GM23338 (cell line): Measurements from ENCODE around the gene PIGS. TPM values are rescaled to one million over a fixed set of nuclear protein-coding genes. Genes with fewer than 3 reads are reported as not detected.

Experiments used
- ATAC-seq: fragments of 200-7000 bp; cut with Tn5 transposase; 3 replicates; pipeline ENCODE4 v1.9.1; 2020
- DNase-seq: peaks from one replicate; pipeline ENCODE4 v3.0.0-alpha.2; 2015; ENCODE audit warnings: low spot score
- H2AFZ ChIP-seq: fragments of 200-600 bp; sonication (generic); 2 replicates; pipeline ENCODE4 v1.8.0; 2016; ENCODE audit warnings: antibody characterized with exemption, mild to moderate bottlenecking, moderate library complexity
- H3F3A ChIP-seq: fragments of 200-600 bp; sonication (generic); replicated peaks from 2 replicates; pipeline ENCODE4 v1.8.0; 2017; ENCODE audit warnings: antibody characterized with exemption, mixed run types, low read depth
- H3K27ac ChIP-seq: fragments of 200-600 bp; sonication (generic); 2 replicates; pipeline ENCODE4 v1.6.1; 2016; ENCODE audit warnings: low read depth
- H3K27me3 ChIP-seq: fragments of 200-600 bp; sonication (generic); 2 replicates; pipeline ENCODE4 v1.8.0; 2016; ENCODE audit warnings: mild to moderate bottlenecking, mixed run types, moderate library complexity; ENCODE audit not compliant: insufficient read depth
- H3K36me3 ChIP-seq: fragments of 200-600 bp; sonication (generic); 2 replicates; pipeline ENCODE4 v1.8.0; 2016; ENCODE audit warnings: mild to moderate bottlenecking; ENCODE audit not compliant: insufficient read depth
- H3K4me1 ChIP-seq: fragments of 200-600 bp; sonication (generic); 2 replicates; pipeline ENCODE4 v1.8.0; 2016; ENCODE audit warnings: mild to moderate bottlenecking, moderate library complexity; ENCODE audit not compliant: insufficient read depth
- H3K4me2 ChIP-seq: fragments of 200-600 bp; sonication (generic); 2 replicates; pipeline ENCODE4 v1.7.1; 2017; ENCODE audit warnings: mixed run types
- H3K4me3 ChIP-seq: fragments of 200-600 bp; sonication (generic); 2 replicates; pipeline ENCODE4 v1.6.1; 2016; ENCODE audit warnings: mixed run types
- H3K79me2 ChIP-seq: fragments of 200-600 bp; sonication (generic); replicated peaks from 2 replicates; pipeline ENCODE4 v1.8.0; 2017; ENCODE audit warnings: mild to moderate bottlenecking; ENCODE audit not compliant: insufficient read depth
- H3K9me2 ChIP-seq: fragments of 200-600 bp; sonication (generic); 2 replicates; pipeline ENCODE4 v1.8.0; 2017; ENCODE audit not compliant: insufficient read depth
- H4K20me1 ChIP-seq: fragments of 200-600 bp; sonication (generic); replicated peaks from 2 replicates; pipeline ENCODE4 v1.8.0; 2017; ENCODE audit warnings: mild to moderate bottlenecking; ENCODE audit not compliant: insufficient read depth
- H3K27ac Mint-ChIP-seq: 2 replicates; pipeline ENCODE4 v1.8.0; 2020; ENCODE audit warnings: inconsistent platforms, mild to moderate bottlenecking, moderate library complexity, mixed read lengths
- H3K27me3 Mint-ChIP-seq: 3 replicates; pipeline ENCODE4 v1.8.0; 2022; ENCODE audit warnings: low read depth, mild to moderate bottlenecking, moderate library complexity, mixed read lengths, inconsistent platforms; ENCODE audit not compliant: insufficient read depth, poor library complexity
- H3K36me3 Mint-ChIP-seq: 3 replicates; pipeline ENCODE4 v1.8.0; 2021; ENCODE audit warnings: low read depth, mild to moderate bottlenecking, inconsistent platforms, moderate library complexity, mixed read lengths
- H3K4me1 Mint-ChIP-seq: 3 replicates; pipeline ENCODE4 v1.8.0; 2020; ENCODE audit warnings: mild to moderate bottlenecking, inconsistent platforms, mixed read lengths
- H3K4me3 Mint-ChIP-seq: 3 replicates; pipeline ENCODE4 v1.8.0; 2021; ENCODE audit warnings: moderate library complexity, mild to moderate bottlenecking, inconsistent platforms, mixed read lengths
- H3K9me3 Mint-ChIP-seq: 3 replicates; pipeline ENCODE4 v1.8.0; 2020; ENCODE audit warnings: moderate library complexity, mild to moderate bottlenecking, inconsistent platforms, mixed read lengths
- EZH2 ChIP-seq: fragments of 200-600 bp; sonication (generic); IDR thresholded peaks from one replicate; pipeline ENCODE4 v1.8.0; 2017; ENCODE audit warnings: antibody characterized with exemption, mild to moderate bottlenecking, low read depth; ENCODE audit not compliant: unreplicated experiment
- EZH2phosphoT487 ChIP-seq: fragments of 200-600 bp; sonication (generic); IDR thresholded peaks from one replicate; pipeline ENCODE4 v1.8.1; 2018; ENCODE audit warnings: antibody characterized with exemption; ENCODE audit not compliant: unreplicated experiment
- JUNB ChIP-seq: IDR thresholded peaks from one replicate; pipeline ENCODE4 v1.6.1; 2016; ENCODE audit warnings: antibody characterized with exemption; ENCODE audit not compliant: unreplicated experiment
- STAT1 ChIP-seq: IDR thresholded peaks from one replicate; pipeline ENCODE4 v1.6.1; 2016; ENCODE audit warnings: antibody characterized with exemption; ENCODE audit not compliant: unreplicated experiment
- polyA plus RNA-seq: library from polyadenylated mRNA; unstranded; fragments of >200 nt; fragmentation: Nextera tagmentation; extraction: Ambion mirVana; gene quantifications from 2 replicates; pipeline ENCODE4 v1.2.1, GENCODE V29; 2016
- total RNA-seq: library from RNA; depleted of rRNA; stranded (reverse); fragments of >200 nt; shearing (Covaris generic); gene quantifications from 2 replicates; pipeline ENCODE4 v1.2.3, GENCODE V29; 2014
- TF ChIP-seq, protein P1 (sequence below): fragments of 250-450 bp; sonication (Bioruptor Pico); IDR thresholded peaks from 2 replicates; pipeline ENCODE4 v1.5.0; 2020; ENCODE audit warnings: mild to moderate bottlenecking, moderate library complexity
- TF ChIP-seq, protein P2 (sequence below): IDR thresholded peaks from 2 replicates; pipeline ENCODE4 v1.6.1; 2016; ENCODE audit warnings: antibody characterized with exemption

Gene PIGS
- total and polyA plus RNA-seq, 2 experiments from 2014 or later = 16.4 to 53.2 TPM

DNA sequence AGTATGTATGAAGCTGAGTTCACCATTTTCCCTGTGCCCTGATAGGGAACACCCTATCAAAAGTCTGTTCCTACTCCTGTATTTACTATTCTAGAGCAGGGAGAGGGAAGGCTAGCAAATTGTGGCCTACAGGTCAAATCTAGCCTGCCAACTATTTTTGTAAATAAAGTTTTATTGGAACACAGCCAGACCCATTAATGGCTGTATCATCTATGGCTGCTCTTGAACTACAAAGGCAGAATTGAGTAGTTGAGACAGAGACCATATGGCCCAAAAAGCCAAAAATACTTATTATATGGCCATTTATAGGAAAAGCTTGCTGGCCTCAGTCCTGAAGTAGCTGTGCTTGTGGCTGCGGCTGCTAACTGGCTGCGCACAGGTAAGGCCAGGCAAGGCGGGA lies 9.6 kb upstream of the PIGS start:
- TF ChIP-seq STAT1 (no peak), EZH2 (no peak), EZH2phosphoT487 (no peak), JUNB (no peak)
- TF ChIP-seq, protein P1, sequence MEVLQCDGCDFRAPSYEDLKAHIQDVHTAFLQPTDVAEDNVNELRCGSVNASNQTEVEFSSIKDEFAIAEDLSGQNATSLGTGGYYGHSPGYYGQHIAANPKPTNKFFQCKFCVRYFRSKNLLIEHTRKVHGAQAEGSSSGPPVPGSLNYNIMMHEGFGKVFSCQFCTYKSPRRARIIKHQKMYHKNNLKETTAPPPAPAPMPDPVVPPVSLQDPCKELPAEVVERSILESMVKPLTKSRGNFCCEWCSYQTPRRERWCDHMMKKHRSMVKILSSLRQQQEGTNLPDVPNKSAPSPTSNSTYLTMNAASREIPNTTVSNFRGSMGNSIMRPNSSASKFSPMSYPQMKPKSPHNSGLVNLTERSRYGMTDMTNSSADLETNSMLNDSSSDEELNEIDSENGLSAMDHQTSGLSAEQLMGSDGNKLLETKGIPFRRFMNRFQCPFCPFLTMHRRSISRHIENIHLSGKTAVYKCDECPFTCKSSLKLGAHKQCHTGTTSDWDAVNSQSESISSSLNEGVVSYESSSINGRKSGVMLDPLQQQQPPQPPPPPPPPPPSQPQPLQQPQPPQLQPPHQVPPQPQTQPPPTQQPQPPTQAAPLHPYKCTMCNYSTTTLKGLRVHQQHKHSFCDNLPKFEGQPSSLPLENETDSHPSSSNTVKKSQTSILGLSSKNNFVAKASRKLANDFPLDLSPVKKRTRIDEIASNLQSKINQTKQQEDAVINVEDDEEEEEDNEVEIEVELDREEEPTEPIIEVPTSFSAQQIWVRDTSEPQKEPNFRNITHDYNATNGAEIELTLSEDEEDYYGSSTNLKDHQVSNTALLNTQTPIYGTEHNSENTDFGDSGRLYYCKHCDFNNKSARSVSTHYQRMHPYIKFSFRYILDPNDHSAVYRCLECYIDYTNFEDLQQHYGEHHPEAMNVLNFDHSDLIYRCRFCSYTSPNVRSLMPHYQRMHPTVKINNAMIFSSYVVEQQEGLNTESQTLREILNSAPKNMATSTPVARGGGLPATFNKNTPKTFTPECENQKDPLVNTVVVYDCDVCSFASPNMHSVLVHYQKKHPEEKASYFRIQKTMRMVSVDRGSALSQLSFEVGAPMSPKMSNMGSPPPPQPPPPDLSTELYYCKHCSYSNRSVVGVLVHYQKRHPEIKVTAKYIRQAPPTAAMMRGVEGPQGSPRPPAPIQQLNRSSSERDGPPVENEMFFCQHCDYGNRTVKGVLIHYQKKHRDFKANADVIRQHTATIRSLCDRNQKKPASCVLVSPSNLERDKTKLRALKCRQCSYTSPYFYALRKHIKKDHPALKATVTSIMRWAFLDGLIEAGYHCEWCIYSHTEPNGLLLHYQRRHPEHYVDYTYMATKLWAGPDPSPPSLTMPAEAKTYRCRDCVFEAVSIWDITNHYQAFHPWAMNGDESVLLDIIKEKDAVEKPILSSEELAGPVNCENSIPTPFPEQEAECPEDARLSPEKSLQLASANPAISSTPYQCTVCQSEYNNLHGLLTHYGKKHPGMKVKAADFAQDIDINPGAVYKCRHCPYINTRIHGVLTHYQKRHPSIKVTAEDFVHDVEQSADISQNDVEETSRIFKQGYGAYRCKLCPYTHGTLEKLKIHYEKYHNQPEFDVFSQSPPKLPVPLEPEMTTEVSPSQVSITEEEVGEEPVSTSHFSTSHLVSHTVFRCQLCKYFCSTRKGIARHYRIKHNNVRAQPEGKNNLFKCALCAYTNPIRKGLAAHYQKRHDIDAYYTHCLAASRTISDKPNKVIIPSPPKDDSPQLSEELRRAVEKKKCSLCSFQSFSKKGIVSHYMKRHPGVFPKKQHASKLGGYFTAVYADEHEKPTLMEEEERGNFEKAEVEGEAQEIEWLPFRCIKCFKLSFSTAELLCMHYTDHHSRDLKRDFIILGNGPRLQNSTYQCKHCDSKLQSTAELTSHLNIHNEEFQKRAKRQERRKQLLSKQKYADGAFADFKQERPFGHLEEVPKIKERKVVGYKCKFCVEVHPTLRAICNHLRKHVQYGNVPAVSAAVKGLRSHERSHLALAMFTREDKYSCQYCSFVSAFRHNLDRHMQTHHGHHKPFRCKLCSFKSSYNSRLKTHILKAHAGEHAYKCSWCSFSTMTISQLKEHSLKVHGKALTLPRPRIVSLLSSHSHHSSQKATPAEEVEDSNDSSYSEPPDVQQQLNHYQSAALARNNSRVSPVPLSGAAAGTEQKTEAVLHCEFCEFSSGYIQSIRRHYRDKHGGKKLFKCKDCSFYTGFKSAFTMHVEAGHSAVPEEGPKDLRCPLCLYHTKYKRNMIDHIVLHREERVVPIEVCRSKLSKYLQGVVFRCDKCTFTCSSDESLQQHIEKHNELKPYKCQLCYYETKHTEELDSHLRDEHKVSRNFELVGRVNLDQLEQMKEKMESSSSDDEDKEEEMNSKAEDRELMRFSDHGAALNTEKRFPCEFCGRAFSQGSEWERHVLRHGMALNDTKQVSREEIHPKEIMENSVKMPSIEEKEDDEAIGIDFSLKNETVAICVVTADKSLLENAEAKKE = no peak
- TF ChIP-seq, protein P2, sequence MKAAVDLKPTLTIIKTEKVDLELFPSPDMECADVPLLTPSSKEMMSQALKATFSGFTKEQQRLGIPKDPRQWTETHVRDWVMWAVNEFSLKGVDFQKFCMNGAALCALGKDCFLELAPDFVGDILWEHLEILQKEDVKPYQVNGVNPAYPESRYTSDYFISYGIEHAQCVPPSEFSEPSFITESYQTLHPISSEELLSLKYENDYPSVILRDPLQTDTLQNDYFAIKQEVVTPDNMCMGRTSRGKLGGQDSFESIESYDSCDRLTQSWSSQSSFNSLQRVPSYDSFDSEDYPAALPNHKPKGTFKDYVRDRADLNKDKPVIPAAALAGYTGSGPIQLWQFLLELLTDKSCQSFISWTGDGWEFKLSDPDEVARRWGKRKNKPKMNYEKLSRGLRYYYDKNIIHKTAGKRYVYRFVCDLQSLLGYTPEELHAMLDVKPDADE = no peak
- Mint-ChIP-seq H3K27me3 (peaks cover 4% of the 10 kb centered on the region), H3K4me3 (no peak overlapping the region), H3K36me3 (peaks cover 39% of the 10 kb centered on the region), H3K9me3 (no peaks in the 10 kb centered on the region), H3K27ac (no peak overlapping the region), H3K4me1 (peaks cover 12% of the 10 kb centered on the region)
- peaks cover 15% of the 10 kb centered on the region for H3F3A ChIP-seq
- peaks cover 14% of the 10 kb centered on the region; the same call in 1 of the 2 replicates for H4K20me1 ChIP-seq
- no peak overlapping the region for H3K4me2 ChIP-seq
- H3K4me1 ChIP-seq = peaks cover 10% of the 10 kb centered on the region; the same call in 1 of the 2 replicates
- DNase-seq = no peak
- no peaks in the 10 kb centered on the region for H3K27me3 ChIP-seq
- H3K9me2 ChIP-seq = no peaks in the 10 kb centered on the region
- no peak overlapping the region for H2AFZ ChIP-seq
- H3K27ac ChIP-seq = no peak overlapping the region
- no peaks in the 10 kb centered on the region for H3K79me2 ChIP-seq
- no peak overlapping the region for H3K4me3 ChIP-seq
- no peak for ATAC-seq
- H3K36me3 ChIP-seq = peaks cover 70% of the 10 kb centered on the region
